Measurements from ENCODE around the gene NOP56. TPM values are rescaled to one million over a fixed set of nuclear protein-coding genes. Genes with fewer than 3 reads are reported as not detected.

The NOP56 gene
- total and polyA plus RNA-seq, 9 of the 15 experiments (the other 6 are each of a cell fraction or from before 2014, with no cell fraction given): 295 to 697 (median 439) TPM

GRCh38 chr20:2671977-2672376, 19.5 kb downstream of the NOP56 start:
- DNase-seq (ENCODE audit: extremely low read depth in 1 of 4, low spot score in 3 of 4) (no peak), ATAC-seq (peak; percentile 77), FAIRE-seq (peak; percentile 35)
- Histone ChIP-seq H3K9me1 (ENCODE audit: control insufficient read depth, insufficient read depth, low read length) (no peaks in the 10 kb centered on the region), H3K9me3 (replicated peaks; ENCODE audit: control insufficient read depth, insufficient read depth, low read depth, low read length) (no peaks in the 10 kb centered on the region), H3K4me3 (no peak overlapping the region), H3K27ac (ENCODE audit: extremely low read depth, low read depth, low read length) (no peak overlapping the region), H3K36me3 (ENCODE audit: control insufficient read depth, insufficient read depth, low read length) (no peaks in the 10 kb centered on the region), H3K4me1 (replicated peaks in 1 of 2; ENCODE audit: control insufficient read depth in 2 of 2, insufficient read depth in 2 of 2, low read length in 2 of 2) (no peaks in the 10 kb centered on the region; a peak in 1 of 5 replicates), H4K20me1 (replicated peaks; ENCODE audit: control insufficient read depth, insufficient read depth, low read length) (no peaks in the 10 kb centered on the region), H2AFZ (ENCODE audit: low read depth, low read length) (no peak overlapping the region), H3K9ac (ENCODE audit: insufficient read depth in 1 of 2, low read depth in 2 of 2, low read length in 2 of 2) (no peak overlapping the region), H3K27me3 (ENCODE audit: control insufficient read depth in 2 of 2, insufficient read depth in 2 of 2, low read length in 2 of 2) (no peaks in the 10 kb centered on the region; a peak in 1 of 5 replicates), H3K79me2 (ENCODE audit: control insufficient read depth, insufficient read depth, low read length) (no peaks in the 10 kb centered on the region), H3K4me2 (ENCODE audit: insufficient read depth, low read length) (no peak overlapping the region)
- TF ChIP-seq CTCF (IDR thresholded peaks at IDR 0.05 in 2 of 3, conservative IDR thresholded peaks at IDR 0.05 in 1 of 3; ENCODE audit: insufficient read depth in 2 of 3, low read depth in 1 of 3, low read length in 3 of 3) (peak; percentile 48 to 59 (median 58); a peak in 5 of 6 replicates), EGR1 (conservative IDR thresholded peaks at IDR 0.05) (no peak), BDP1 (IDR thresholded peaks at IDR 0.05; ENCODE audit: insufficient read depth, insufficient read length) (no peak), CEBPG (CRISPR knock-in tag; IDR thresholded peaks at IDR 0.05) (no peak), CEBPG (tag; conservative IDR thresholded peaks at IDR 0.05 in 1 of 2, IDR thresholded peaks at IDR 0.05 in 1 of 2) (no peak), GATAD2A (IDR thresholded peaks at IDR 0.05) (no peak), RBM17 (IDR thresholded peaks at IDR 0.05; ENCODE audit: borderline replicate concordance, low read depth, low read length) (no peak), PRMT5 (CRISPR knock-in tag; IDR thresholded peaks at IDR 0.05) (no peak), SMC3 (conservative IDR thresholded peaks at IDR 0.05; ENCODE audit: insufficient read depth, low read depth, low read length) (0 out of 2 replicates have a peak, but pooled peaks have one; percentile 5)
- BruUV-seq (replicated peaks): no TSS peak
- WGBS (ENCODE audit: insufficient coverage, low coverage, missing lambda C conversion rate): 10% methylated on average over 3 of the region's 4 CpGs
- intact Hi-C loops (cut with micrococcal nuclease) (no loop called here), in situ Hi-C loops (cut with MboI) (no loop called here)
- CTCF ChIA-PET (ENCODE audit: low intra/inter-chr PET ratio): no interaction called here
- POLR2A ChIA-PET: interaction anchor here (0.6 to 0.9 kb wide), 2 partner anchors 19 to 285 kb away, joined by 3 read pairs; no protein-coding TSS in a partner anchor

Measured in K562 (cell line).